Measurements from ENCODE around the gene POLDIP3.
"Not testable (repeated sequence)": the region's sequence is repeated elsewhere in the genome, so short reads cannot be mapped to it uniquely, and the experiment has no call there.

The POLDIP3 gene

GRCh38 chr22:42582987-42583386 is 31.7 kb downstream of the POLDIP3 start:
- DNase-seq, result no peak

GRCh38 chr22:42581762-42582716 is 32.6 kb downstream of the POLDIP3 start:
- peak in 1 of 2 experiments; percentile 79 for DNase-seq

- not testable (repeated sequence) for DNase-seq
These were observed 33.4 kb downstream of the POLDIP3 start for GRCh38 chr22:42581194-42581761.

- not testable (repeated sequence) for DNase-seq
These were observed 34.6 kb downstream of the POLDIP3 start for GRCh38 chr22:42580040-42580439.

GRCh38 chr22:42577623-42578240 is 37.0 kb downstream of the POLDIP3 start:
- no peak for DNase-seq

- DNase-seq, result not testable (repeated sequence)
These were observed 37.5 kb downstream of the POLDIP3 start for GRCh38 chr22:42577141-42577540.

- not testable (repeated sequence) for DNase-seq
These were observed 38.6 kb downstream of the POLDIP3 start for GRCh38 chr22:42575996-42576574.

- not testable (repeated sequence) for DNase-seq
These were observed 40.2 kb downstream of the POLDIP3 start for GRCh38 chr22:42574468-42574867.

- DNase-seq, result not testable (repeated sequence)
These were observed 40.6 kb downstream of the POLDIP3 start for GRCh38 chr22:42574046-42574445.

- not testable (repeated sequence) for DNase-seq
These were observed 43.6 kb downstream of the POLDIP3 start for GRCh38 chr22:42571068-42571467.

- DNase-seq, result not testable (repeated sequence)
These were observed 44.1 kb downstream of the POLDIP3 start for GRCh38 chr22:42570580-42570979.

- DNase-seq, result not testable (repeated sequence)
These were observed 46.7 kb downstream of the POLDIP3 start for GRCh38 chr22:42567950-42568349.

- DNase-seq, result no peak
These were observed 48.7 kb downstream of the POLDIP3 start for GRCh38 chr22:42565956-42566355.

- no peak for DNase-seq
These were observed 50.0 kb downstream of the POLDIP3 start for GRCh38 chr22:42564699-42565098.

GRCh38 chr22:42563943-42564342 is 50.7 kb downstream of the POLDIP3 start:
- not testable (repeated sequence) for DNase-seq

GRCh38 chr22:42562684-42563083 is 52.0 kb downstream of the POLDIP3 start:
- no peak for DNase-seq

- no peak for DNase-seq
These were observed 52.4 kb downstream of the POLDIP3 start for GRCh38 chr22:42562279-42562678.

- DNase-seq, result no peak
These were observed 52.8 kb downstream of the POLDIP3 start for GRCh38 chr22:42561856-42562255.

- DNase-seq, result peak in 1 of 2 experiments; percentile 35
These were observed 53.9 kb downstream of the POLDIP3 start for GRCh38 chr22:42560781-42561180.

- DNase-seq, result no peak
These were observed 54.3 kb downstream of the POLDIP3 start for GRCh38 chr22:42560381-42560780.

- DNase-seq, result peak; percentile 21 to 83
These were observed 61.0 kb downstream of the POLDIP3 start, which contains the start of gene SERHL2 for GRCh38 chr22:42553475-42554361. SERHL2 (plus strand) TSS chr22:42553956; CDS start chr22:42554021, 65 bp downstream.

- DNase-seq, result not testable (repeated sequence)
These were observed 62.4 kb downstream of the POLDIP3 start for GRCh38 chr22:42552294-42552647.

Data from NCI-H526 (cell line).